PC-9 (cell line): Measurements from ENCODE around the gene LCE2A. TPM values are rescaled to one million over a fixed set of nuclear protein-coding genes. Genes with fewer than 3 reads are reported as not detected.
A peak's percentile ranks its signal among the peaks of the same experiment; 100 is the strongest.

Experiments used
- BruUV-seq: library from RNA; stranded (reverse); fragments of 400-500 nt; replicated peaks from 2 replicates; lab custom pipeline; 2021; lab: Mats Ljungman, UMichigan
- CTCF ChIA-PET: fragments of 300-600 bp; sonication (Branson Sonifier 250); formaldehyde crosslinking; loops from one replicate; lab custom pipeline; 2022; ENCODE audit warnings: antibody characterized with exemption; lab: Charles Lee
- POLR2A ChIA-PET: fragments of 300-600 bp; sonication (Branson Sonifier 250); formaldehyde crosslinking; loops from one replicate; lab custom pipeline; 2022; ENCODE audit warnings: antibody characterized with exemption; ENCODE audit not compliant: unreplicated experiment; lab: Charles Lee
- DNase-seq, 2 experiments: peaks; one replicate each; pipeline versions ENCODE4 v3.0.0 to v3.0.0-alpha.2; 2015 to 2022; ENCODE audit warnings: mixed read lengths in 1 of 2
- H2AFZ ChIP-seq: fragments of 200-600 bp; sonication (generic); 2 replicates; pipeline ENCODE4 v1.8.1; 2017; ENCODE audit warnings: antibody characterized with exemption
- H3F3A ChIP-seq: fragments of 200-600 bp; sonication (generic); 2 replicates; pipeline ENCODE4 v1.8.1; 2017; ENCODE audit warnings: antibody characterized with exemption, mild to moderate bottlenecking, low read depth; ENCODE audit not compliant: insufficient read depth
- H3K27ac ChIP-seq: fragments of 200-600 bp; sonication (generic); 2 replicates; pipeline ENCODE4 v1.6.1; 2016; ENCODE audit warnings: mixed run types
- H3K27me3 ChIP-seq: fragments of 200-600 bp; sonication (generic); 2 replicates; pipeline ENCODE4 v1.6.1; 2016; ENCODE audit warnings: low read depth, mixed run types; ENCODE audit not compliant: insufficient read depth
- H3K36me3 ChIP-seq: fragments of 200-600 bp; sonication (generic); 2 replicates; pipeline ENCODE4 v1.6.1; 2016; ENCODE audit warnings: low read depth, mixed run types
- H3K4me1 ChIP-seq: fragments of 200-600 bp; sonication (generic); replicated peaks from 2 replicates; pipeline ENCODE4 v1.6.1; 2016; ENCODE audit warnings: mixed run types; ENCODE audit not compliant: insufficient read depth
- H3K4me2 ChIP-seq: fragments of 200-600 bp; sonication (generic); 2 replicates; pipeline ENCODE4 v1.6.1; 2017; ENCODE audit warnings: mixed run types
- H3K4me3 ChIP-seq: fragments of 200-600 bp; sonication (generic); 2 replicates; pipeline ENCODE4 v1.6.1; 2016; ENCODE audit warnings: mixed run types
- H3K79me2 ChIP-seq: fragments of 200-600 bp; sonication (generic); 2 replicates; pipeline ENCODE4 v1.6.1; 2017; ENCODE audit warnings: low read depth, mixed run types
- H3K9me2 ChIP-seq: fragments of 200-600 bp; sonication (generic); 2 replicates; pipeline ENCODE4 v1.8.1; 2017; ENCODE audit warnings: mild to moderate bottlenecking; ENCODE audit not compliant: insufficient read depth
- H3K9me3 ChIP-seq: fragments of 200-600 bp; sonication (generic); 2 replicates; pipeline ENCODE4 v1.8.1; 2016; ENCODE audit warnings: low read depth; ENCODE audit not compliant: insufficient read depth
- H4K20me1 ChIP-seq: fragments of 200-600 bp; sonication (generic); 2 replicates; pipeline ENCODE4 v1.8.1; 2017; ENCODE audit not compliant: insufficient read depth
- EZH2 ChIP-seq: fragments of 200-600 bp; sonication (generic); IDR thresholded peaks from 2 replicates; pipeline ENCODE4 v1.8.0; 2017; ENCODE audit warnings: antibody characterized with exemption, low read depth
- intact Hi-C: fragments of 100-400 bp; cut with micrococcal nuclease; formaldehyde crosslinking; loops from one replicate; pipeline ENCODE4 v1.10.0; 2022; ENCODE audit not compliant: unreplicated experiment
- total RNA-seq: library from RNA; stranded (reverse); gene quantifications from 2 replicates; pipeline ENCODE4 v1.2.3, GENCODE V29; 2021
- TF ChIP-seq, protein P1 (sequence below): fragments of 200-600 bp; sonication (generic); conservative IDR thresholded peaks from 2 replicates; pipeline ENCODE4 v1.6.1; 2017; ENCODE audit warnings: mixed run types, antibody characterized with exemption, mild to moderate bottlenecking, moderate library complexity

Gene LCE2A
- total RNA-seq, 1 experiment from 2014 or later, result not detected

DNA sequence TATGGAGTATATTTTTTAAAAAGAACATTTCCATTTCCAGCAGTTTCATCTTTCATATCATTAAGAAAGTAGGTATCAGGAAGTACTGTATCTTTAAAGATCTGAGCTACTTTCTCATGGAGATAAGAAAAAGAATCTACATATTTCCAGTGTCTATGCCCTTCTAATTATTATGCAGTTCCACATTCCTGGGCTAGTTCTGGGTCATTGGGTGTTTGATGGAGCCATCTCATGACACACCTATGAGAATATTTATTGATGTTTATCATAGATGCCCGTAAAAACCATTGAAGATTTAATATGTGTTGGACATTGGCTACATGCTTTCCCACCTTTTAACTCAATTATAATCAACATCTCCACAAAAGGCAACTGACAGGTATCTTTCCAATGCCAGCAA lies 30.8 kb downstream of the LCE2A start:
- no peaks in the 10 kb centered on the region for H3K79me2 ChIP-seq
- no peaks in the 10 kb centered on the region for H3K36me3 ChIP-seq
- H2AFZ ChIP-seq, result no peak overlapping the region
- ChIA-PET CTCF (no interaction called here), POLR2A (no interaction called here)
- no peak overlapping the region for H3K4me3 ChIP-seq
- intact Hi-C loops, result no loop called here
- no peaks in the 10 kb centered on the region for H3K9me2 ChIP-seq
- no peaks in the 10 kb centered on the region for H3F3A ChIP-seq
- no peak overlapping the region for H3K4me2 ChIP-seq
- peaks cover 32% of the 10 kb centered on the region; the same call in 1 of the 2 replicates for H3K27me3 ChIP-seq
- TF ChIP-seq, protein P1, sequence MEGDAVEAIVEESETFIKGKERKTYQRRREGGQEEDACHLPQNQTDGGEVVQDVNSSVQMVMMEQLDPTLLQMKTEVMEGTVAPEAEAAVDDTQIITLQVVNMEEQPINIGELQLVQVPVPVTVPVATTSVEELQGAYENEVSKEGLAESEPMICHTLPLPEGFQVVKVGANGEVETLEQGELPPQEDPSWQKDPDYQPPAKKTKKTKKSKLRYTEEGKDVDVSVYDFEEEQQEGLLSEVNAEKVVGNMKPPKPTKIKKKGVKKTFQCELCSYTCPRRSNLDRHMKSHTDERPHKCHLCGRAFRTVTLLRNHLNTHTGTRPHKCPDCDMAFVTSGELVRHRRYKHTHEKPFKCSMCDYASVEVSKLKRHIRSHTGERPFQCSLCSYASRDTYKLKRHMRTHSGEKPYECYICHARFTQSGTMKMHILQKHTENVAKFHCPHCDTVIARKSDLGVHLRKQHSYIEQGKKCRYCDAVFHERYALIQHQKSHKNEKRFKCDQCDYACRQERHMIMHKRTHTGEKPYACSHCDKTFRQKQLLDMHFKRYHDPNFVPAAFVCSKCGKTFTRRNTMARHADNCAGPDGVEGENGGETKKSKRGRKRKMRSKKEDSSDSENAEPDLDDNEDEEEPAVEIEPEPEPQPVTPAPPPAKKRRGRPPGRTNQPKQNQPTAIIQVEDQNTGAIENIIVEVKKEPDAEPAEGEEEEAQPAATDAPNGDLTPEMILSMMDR, result no peak
- TF ChIP-seq EZH2, result no peak
- H4K20me1 ChIP-seq, result no peaks in the 10 kb centered on the region
- no peak for DNase-seq
- no peaks in the 10 kb centered on the region for H3K9me3 ChIP-seq
- no peak overlapping the region for H3K27ac ChIP-seq
- BruUV-seq, result no TSS peak
- no peaks in the 10 kb centered on the region for H3K4me1 ChIP-seq

DNA sequence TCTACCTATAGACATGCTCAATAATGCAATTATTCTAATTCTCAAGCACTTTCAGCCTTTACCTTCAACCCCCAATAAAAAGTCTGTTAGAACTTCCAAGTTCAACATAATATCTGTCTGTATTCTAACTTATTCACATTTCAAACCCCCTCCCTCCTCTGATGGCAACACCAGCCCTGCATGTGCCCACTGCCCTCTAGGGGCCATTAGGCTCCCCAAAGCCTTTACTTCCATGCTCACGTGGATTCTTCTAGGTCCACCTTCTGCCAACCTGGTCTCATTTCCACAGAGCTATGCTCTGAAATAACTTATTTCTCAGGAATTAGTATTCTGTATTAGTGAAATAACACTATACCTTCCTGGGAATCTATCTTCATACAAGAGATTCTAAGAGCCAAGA lies 37.5 kb downstream of the LCE2A start:
- TF ChIP-seq, protein P1, result peak; percentile 29; the same call in 1 of the 2 replicates
- no peak for TF ChIP-seq EZH2

DNA sequence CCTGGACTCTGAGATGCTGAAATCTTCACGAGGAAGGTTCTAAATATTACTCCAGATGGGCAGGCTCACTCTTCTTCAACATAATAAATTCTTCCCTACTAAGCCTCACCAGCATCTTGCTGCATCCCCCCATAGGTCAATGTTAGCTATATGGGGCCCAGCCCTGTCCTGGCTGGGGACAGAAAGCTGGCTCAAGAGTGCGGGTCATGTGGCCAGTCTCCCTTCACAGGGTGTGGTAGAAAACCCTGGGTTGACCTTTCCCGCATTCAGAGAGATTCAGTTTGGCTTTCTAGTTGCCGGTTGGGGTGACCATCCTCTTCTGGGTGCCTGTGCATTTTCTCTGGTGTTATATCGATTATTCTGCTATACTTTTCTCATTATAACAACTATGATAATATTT lies 39.9 kb downstream of the LCE2A start:
- H3F3A ChIP-seq, result no peaks in the 10 kb centered on the region
- DNase-seq, result no peak
- CTCF ChIA-PET, result no interaction called here
- H3K4me2 ChIP-seq, result no peak overlapping the region
- no peaks in the 10 kb centered on the region for H3K9me2 ChIP-seq
- H3K27me3 ChIP-seq, result 0 out of 2 replicates have a peak, but pooled peaks cover 1% of the 10 kb centered on the region
- H3K36me3 ChIP-seq, result no peaks in the 10 kb centered on the region
- no peak overlapping the region for H3K4me3 ChIP-seq
- no peaks in the 10 kb centered on the region for H3K79me2 ChIP-seq
- no peak overlapping the region for H2AFZ ChIP-seq
- intact Hi-C loops, result no loop called here
- POLR2A ChIA-PET, result no interaction called here
- BruUV-seq, result no TSS peak
- no peaks in the 10 kb centered on the region for H3K4me1 ChIP-seq
- H4K20me1 ChIP-seq, result no peaks in the 10 kb centered on the region
- no peak overlapping the region for H3K27ac ChIP-seq
- H3K9me3 ChIP-seq, result no peaks in the 10 kb centered on the region
- TF ChIP-seq EZH2, result no peak
- TF ChIP-seq, protein P1, result no peak

More for the DNA sequence above, 37.5 kb downstream of the LCE2A start:
- no peaks in the 10 kb centered on the region for H4K20me1 ChIP-seq
- intact Hi-C loops, result no loop called here
- H3K9me3 ChIP-seq, result no peaks in the 10 kb centered on the region
- H3K4me1 ChIP-seq, result no peaks in the 10 kb centered on the region
- DNase-seq, result no peak
- H3K27ac ChIP-seq, result no peak overlapping the region
- no peak overlapping the region for H3K4me2 ChIP-seq
- H3K4me3 ChIP-seq, result no peak overlapping the region
- H3F3A ChIP-seq, result no peaks in the 10 kb centered on the region
- CTCF ChIA-PET, result no interaction called here
- POLR2A ChIA-PET, result no interaction called here
- no TSS peak for BruUV-seq
- no peaks in the 10 kb centered on the region for H3K79me2 ChIP-seq
- H3K27me3 ChIP-seq, result 0 out of 2 replicates have a peak, but pooled peaks cover 5% of the 10 kb centered on the region
- no peaks in the 10 kb centered on the region for H3K9me2 ChIP-seq
- H2AFZ ChIP-seq, result no peak overlapping the region
- H3K36me3 ChIP-seq, result no peaks in the 10 kb centered on the region
